Coronary artery (tissue), 2 donors: ENCODE data around the gene SH2D3C.

Experiments used
- DNase-seq: peaks from one replicate; pipeline ENCODE4 v3.0.0-alpha.2; 2017; ENCODE audit warnings: low spot score
- H3K27ac ChIP-seq, 2 donors: fragments of 200-600 bp; sonication (generic); one replicate each; pipeline ENCODE4 v1.5.1; 2016 to 2019
- H3K4me3 ChIP-seq: fragments of 200-600 bp; sonication (generic); 2 replicates; pipeline ENCODE4 v1.5.1; 2016; ENCODE audit warnings: mild to moderate bottlenecking, moderate library complexity
- CTCF ChIP-seq: fragments of 200-600 bp; sonication (generic); IDR thresholded peaks from one replicate; pipeline ENCODE4 v1.5.1; 2019; ENCODE audit warnings: antibody characterized with exemption

The SH2D3C gene

GRCh38 chr9:127812936-127813675 is 34.6 kb upstream of the SH2D3C start:
- DNase-seq = no peak
- TF ChIP-seq CTCF = no peak

GRCh38 chr9:127812011-127812410 is 33.5 kb upstream of the SH2D3C start:
- H3K27ac ChIP-seq = no peak overlapping the region
- no peak overlapping the region for H3K4me3 ChIP-seq
- DNase-seq = no peak
- no peak for TF ChIP-seq CTCF

More at GRCh38 chr9:127812936-127813675, 34.6 kb upstream of the SH2D3C start:
- no peak overlapping the region for H3K4me3 ChIP-seq
- H3K27ac ChIP-seq = peak overlapping the region in 1 of 2 donors; percentile 18

GRCh38 chr9:127810378-127811187 is 32.1 kb upstream of the SH2D3C start:
- TF ChIP-seq CTCF = no peak
- Histone ChIP-seq H3K27ac (peak overlapping the region; percentile 19 to 78), H3K4me3 (no peak overlapping the region)
- no peak for DNase-seq

GRCh38 chr9:127809540-127810377 is 31.3 kb upstream of the SH2D3C start:
- DNase-seq = no peak
- Histone ChIP-seq H3K4me3 (peak overlapping the region; percentile 32), H3K27ac (peak overlapping the region; percentile 19 to 78)
- no peak for TF ChIP-seq CTCF

- no peak for TF ChIP-seq CTCF
- no peak overlapping the region for H3K4me3 ChIP-seq
- H3K27ac ChIP-seq = peak overlapping the region in 1 of 2 donors; percentile 78
- no peak for DNase-seq
These were observed 30.6 kb upstream of the SH2D3C start for GRCh38 chr9:127809002-127809539.

GRCh38 chr9:127808347-127809001 is 30.0 kb upstream of the SH2D3C start:
- no peak for TF ChIP-seq CTCF
- H3K4me3 ChIP-seq = no peak overlapping the region
- no peak overlapping the region for H3K27ac ChIP-seq
- DNase-seq = no peak
